Ishikawa (cell line): ENCODE data around the gene RPL15.

Experiments
- CEBPB ChIP-seq: IDR thresholded peaks from 2 replicates; pipeline ENCODE4 v1.6.1; 2012
- CREB1 ChIP-seq: IDR thresholded peaks from 2 replicates; pipeline ENCODE4 v1.6.1; 2012; ENCODE audit warnings: low read depth
- EGR1 ChIP-seq: IDR thresholded peaks from 2 replicates; pipeline ENCODE4 v1.6.1; 2012
- EP300 ChIP-seq: IDR thresholded peaks from 2 replicates; pipeline ENCODE4 v1.6.1; 2012; ENCODE audit warnings: borderline replicate concordance
- FOXM1 ChIP-seq: IDR thresholded peaks from 2 replicates; pipeline ENCODE4 v1.6.1; 2012; ENCODE audit warnings: low read depth, borderline replicate concordance
- MAX ChIP-seq: IDR thresholded peaks from 2 replicates; pipeline ENCODE4 v1.6.1; 2012
- NFIC ChIP-seq: IDR thresholded peaks from 2 replicates; pipeline ENCODE4 v1.6.1; 2012
- RAD21 ChIP-seq: IDR thresholded peaks from 2 replicates; pipeline ENCODE4 v1.6.1; 2012; ENCODE audit warnings: low read depth
- REST ChIP-seq: IDR thresholded peaks from 2 replicates; pipeline ENCODE4 v1.6.1; 2012; ENCODE audit warnings: low read depth, mild to moderate bottlenecking
- TAF1 ChIP-seq: IDR thresholded peaks from 2 replicates; pipeline ENCODE4 v1.6.1; 2012; ENCODE audit warnings: low read depth, mild to moderate bottlenecking
- TCF12 ChIP-seq: IDR thresholded peaks from 2 replicates; pipeline ENCODE4 v1.6.1; 2012; ENCODE audit warnings: low read depth
- TEAD4 ChIP-seq: IDR thresholded peaks from 2 replicates; pipeline ENCODE4 v1.6.1; 2012
- USF1 ChIP-seq: IDR thresholded peaks from 2 replicates; pipeline ENCODE4 v1.6.1; 2012
- YY1 ChIP-seq: IDR thresholded peaks from 2 replicates; pipeline ENCODE4 v1.6.1; 2012; ENCODE audit warnings: low read depth
- ZBTB7A ChIP-seq: IDR thresholded peaks from 2 replicates; pipeline ENCODE4 v1.6.1; 2012; ENCODE audit warnings: low read depth

Gene RPL15

GRCh38 chr3:23885210-23885609, 31.7 kb upstream of the RPL15 start:
- no peak for TF ChIP-seq CREB1
- TF ChIP-seq EP300: no peak

GRCh38 chr3:23886311-23886710, 30.6 kb upstream of the RPL15 start:
- no peak for TF ChIP-seq TAF1
- TF ChIP-seq USF1: no peak
- TF ChIP-seq ZBTB7A: no peak
- TF ChIP-seq REST: no peak
- TF ChIP-seq CREB1: no peak
- no peak for TF ChIP-seq RAD21
- no peak for TF ChIP-seq FOXM1
- TF ChIP-seq TEAD4: no peak
- no peak for TF ChIP-seq EP300
- TF ChIP-seq EGR1: no peak
- TF ChIP-seq MAX: no peak
- TF ChIP-seq TCF12: no peak
- no peak for TF ChIP-seq CEBPB

GRCh38 chr3:23888617-23889228, 28.2 kb upstream of the RPL15 start:
- TF ChIP-seq RAD21: peak; percentile 62
- TF ChIP-seq NFIC: no peak
- no peak for TF ChIP-seq TCF12

GRCh38 chr3:23889386-23889785, 27.5 kb upstream of the RPL15 start:
- no peak for TF ChIP-seq MAX
- no peak for TF ChIP-seq EGR1
- TF ChIP-seq NFIC: no peak
- no peak for TF ChIP-seq FOXM1
- no peak for TF ChIP-seq EP300
- TF ChIP-seq TCF12: no peak
- no peak for TF ChIP-seq USF1
- no peak for TF ChIP-seq CEBPB
- TF ChIP-seq RAD21: no peak

- TF ChIP-seq NFIC: no peak
- no peak for TF ChIP-seq TCF12
- TF ChIP-seq REST: no peak
- no peak for TF ChIP-seq TEAD4
- TF ChIP-seq MAX: no peak
- no peak for TF ChIP-seq EP300
- TF ChIP-seq RAD21: no peak
- TF ChIP-seq USF1: no peak
- no peak for TF ChIP-seq YY1
- TF ChIP-seq ZBTB7A: no peak
- no peak for TF ChIP-seq CEBPB
- no peak for TF ChIP-seq FOXM1
- TF ChIP-seq TAF1: no peak
- no peak for TF ChIP-seq EGR1
- TF ChIP-seq CREB1: no peak
These were observed 27.0 kb upstream of the RPL15 start for GRCh38 chr3:23889950-23890349.
